ENCODE results near the gene EML1.

EML1 gene

GRCh38 chr14:99751539-99752485 lies 41.4 kb upstream of the EML1 start:
- Histone ChIP-seq H3K27ac (ENCODE audit: low read depth, low read length) (peak overlapping the region; percentile 86), H3K4me1 (ENCODE audit: insufficient read depth, low read length) (peaks cover 72% of the 10 kb centered on the region), H3K9ac (ENCODE audit: low read length) (no peak overlapping the region), H3K9me3 (ENCODE audit: low read length) (no peaks in the 10 kb centered on the region), H3K4me3 (ENCODE audit: low read depth in 1 of 2, low read length in 2 of 2) (no peak overlapping the region), H3K36me3 (ENCODE audit: insufficient read depth, low read length) (no peaks in the 10 kb centered on the region), H3K27me3 (ENCODE audit: control insufficient read depth in 1 of 2, insufficient read depth in 2 of 2, low read length in 2 of 2) (no peaks in the 10 kb centered on the region)

GRCh38 chr14:99752486-99753121 lies 40.6 kb upstream of the EML1 start:
- H3K9ac ChIP-seq (ENCODE audit: low read length), result no peak overlapping the region
- H3K27ac ChIP-seq (ENCODE audit: low read depth, low read length), result peak overlapping the region; percentile 86
- peaks cover 79% of the 10 kb centered on the region for H3K4me1 ChIP-seq (ENCODE audit: insufficient read depth, low read length)

GRCh38 chr14:99753225-99754140 lies 39.7 kb upstream of the EML1 start:
- Histone ChIP-seq H3K9ac (ENCODE audit: low read length) (peak overlapping the region; percentile 36), H3K4me3 (ENCODE audit: low read depth in 1 of 2, low read length in 2 of 2) (no peak overlapping the region), H3K27ac (ENCODE audit: low read depth, low read length) (peak overlapping the region; percentile 49), H3K36me3 (ENCODE audit: insufficient read depth, low read length) (no peaks in the 10 kb centered on the region), H3K27me3 (ENCODE audit: control insufficient read depth in 1 of 2, insufficient read depth in 2 of 2, low read length in 2 of 2) (no peaks in the 10 kb centered on the region), H3K4me1 (ENCODE audit: insufficient read depth, low read length) (peaks cover 88% of the 10 kb centered on the region), H3K9me3 (ENCODE audit: low read length) (no peaks in the 10 kb centered on the region)

More at GRCh38 chr14:99752486-99753121, 40.6 kb upstream of the EML1 start:
- Histone ChIP-seq H3K4me3 (ENCODE audit: low read depth in 1 of 2, low read length in 2 of 2) (peak overlapping the region in 1 of 2 donors; percentile 9), H3K9me3 (ENCODE audit: low read length) (no peaks in the 10 kb centered on the region), H3K36me3 (ENCODE audit: insufficient read depth, low read length) (no peaks in the 10 kb centered on the region), H3K27me3 (ENCODE audit: control insufficient read depth in 1 of 2, insufficient read depth in 2 of 2, low read length in 2 of 2) (no peaks in the 10 kb centered on the region)

- H3K36me3 ChIP-seq (ENCODE audit: insufficient read depth, low read length), result no peaks in the 10 kb centered on the region
- H3K27me3 ChIP-seq (ENCODE audit: control insufficient read depth in 1 of 2, insufficient read depth in 2 of 2, low read length in 2 of 2), result no peaks in the 10 kb centered on the region
- H3K9ac ChIP-seq (ENCODE audit: low read length), result peak overlapping the region; percentile 36
- no peaks in the 10 kb centered on the region for H3K9me3 ChIP-seq (ENCODE audit: low read length)
- H3K27ac ChIP-seq (ENCODE audit: low read depth, low read length), result peak overlapping the region; percentile 45
- H3K4me1 ChIP-seq (ENCODE audit: insufficient read depth, low read length), result peaks cover 93% of the 10 kb centered on the region
- no peak overlapping the region for H3K4me3 ChIP-seq (ENCODE audit: low read depth in 1 of 2, low read length in 2 of 2)
Observed at GRCh38 chr14:99754141-99755067, 38.8 kb upstream of the EML1 start.

GRCh38 chr14:99755068-99755405 lies 38.2 kb upstream of the EML1 start:
- Histone ChIP-seq H3K4me3 (ENCODE audit: low read depth in 1 of 2, low read length in 2 of 2) (peak overlapping the region in 1 of 2 donors; percentile 8), H3K9ac (ENCODE audit: low read length) (no peak overlapping the region), H3K4me1 (ENCODE audit: insufficient read depth, low read length) (peaks cover 93% of the 10 kb centered on the region), H3K27me3 (ENCODE audit: control insufficient read depth in 1 of 2, insufficient read depth in 2 of 2, low read length in 2 of 2) (no peaks in the 10 kb centered on the region), H3K27ac (ENCODE audit: low read depth, low read length) (no peak overlapping the region), H3K9me3 (ENCODE audit: low read length) (no peaks in the 10 kb centered on the region), H3K36me3 (ENCODE audit: insufficient read depth, low read length) (no peaks in the 10 kb centered on the region)

GRCh38 chr14:99755629-99756603 lies 37.3 kb upstream of the EML1 start:
- Histone ChIP-seq H3K4me1 (ENCODE audit: insufficient read depth, low read length) (peaks cover 95% of the 10 kb centered on the region), H3K27me3 (ENCODE audit: control insufficient read depth in 1 of 2, insufficient read depth in 2 of 2, low read length in 2 of 2) (no peaks in the 10 kb centered on the region), H3K9me3 (ENCODE audit: low read length) (no peaks in the 10 kb centered on the region), H3K4me3 (ENCODE audit: low read depth in 1 of 2, low read length in 2 of 2) (peak overlapping the region in 1 of 2 donors; percentile 8), H3K27ac (ENCODE audit: low read depth, low read length) (peak overlapping the region; percentile 59), H3K36me3 (ENCODE audit: insufficient read depth, low read length) (no peaks in the 10 kb centered on the region), H3K9ac (ENCODE audit: low read length) (no peak overlapping the region)

- peaks cover 94% of the 10 kb centered on the region for H3K4me1 ChIP-seq (ENCODE audit: insufficient read depth, low read length)
- H3K27me3 ChIP-seq (ENCODE audit: control insufficient read depth in 1 of 2, insufficient read depth in 2 of 2, low read length in 2 of 2), result no peaks in the 10 kb centered on the region
- no peaks in the 10 kb centered on the region for H3K9me3 ChIP-seq (ENCODE audit: low read length)
- no peak overlapping the region for H3K9ac ChIP-seq (ENCODE audit: low read length)
- H3K27ac ChIP-seq (ENCODE audit: low read depth, low read length), result peak overlapping the region; percentile 59
- H3K4me3 ChIP-seq (ENCODE audit: low read depth in 1 of 2, low read length in 2 of 2), result no peak overlapping the region
- no peaks in the 10 kb centered on the region for H3K36me3 ChIP-seq (ENCODE audit: insufficient read depth, low read length)
Observed at GRCh38 chr14:99756796-99757195, 36.4 kb upstream of the EML1 start.

- Histone ChIP-seq H3K9ac (ENCODE audit: low read length) (peak overlapping the region; percentile 23), H3K27ac (ENCODE audit: low read depth, low read length) (peak overlapping the region; percentile 89), H3K4me1 (ENCODE audit: insufficient read depth, low read length) (peaks cover 87% of the 10 kb centered on the region), H3K9me3 (ENCODE audit: low read length) (no peaks in the 10 kb centered on the region), H3K4me3 (ENCODE audit: low read depth in 1 of 2, low read length in 2 of 2) (no peak overlapping the region), H3K27me3 (ENCODE audit: control insufficient read depth in 1 of 2, insufficient read depth in 2 of 2, low read length in 2 of 2) (no peaks in the 10 kb centered on the region), H3K36me3 (ENCODE audit: insufficient read depth, low read length) (no peaks in the 10 kb centered on the region)
Observed at GRCh38 chr14:99757331-99758070, 35.7 kb upstream of the EML1 start.

GRCh38 chr14:99758121-99758821 lies 34.9 kb upstream of the EML1 start:
- Histone ChIP-seq H3K36me3 (ENCODE audit: insufficient read depth, low read length) (no peaks in the 10 kb centered on the region), H3K9ac (ENCODE audit: low read length) (peak overlapping the region; percentile 23), H3K27ac (ENCODE audit: low read depth, low read length) (peak overlapping the region; percentile 89), H3K9me3 (ENCODE audit: low read length) (no peaks in the 10 kb centered on the region), H3K27me3 (ENCODE audit: control insufficient read depth in 1 of 2, insufficient read depth in 2 of 2, low read length in 2 of 2) (no peaks in the 10 kb centered on the region), H3K4me3 (ENCODE audit: low read depth in 1 of 2, low read length in 2 of 2) (no peak overlapping the region), H3K4me1 (ENCODE audit: insufficient read depth, low read length) (peaks cover 81% of the 10 kb centered on the region)

Measured in muscle layer of colon (tissue), 2 donors.